Prostate gland (tissue), 2 donors: Measurements from ENCODE around the gene GTF2I.

Source experiments
- POLR2A ChIP-seq: fragments of 450-650 bp; IDR thresholded peaks from one replicate; pipeline ENCODE4 v1.6.1; 2016; ENCODE audit warnings: antibody characterized with exemption, mild to moderate bottlenecking
- POLR2AphosphoS5 ChIP-seq: sonication (generic); formaldehyde crosslinking; IDR thresholded peaks from one replicate; pipeline ENCODE4 v1.6.1; 2017; ENCODE audit warnings: antibody characterized with exemption
- TF ChIP-seq, protein P1 (sequence below), 4 experiments: fragments of 200-600 bp in 2 of 4; fragments of 450-650 bp in 2 of 4; sonication (generic) in 2 of 4; IDR thresholded peaks; 1 replicate in 3 of 4; 2 replicates in 1 of 4; pipeline ENCODE4 v1.5.1; 2016 to 2019; ENCODE audit warnings: antibody characterized with exemption in 4 of 4, mild to moderate bottlenecking in 2 of 4, moderate library complexity in 2 of 4

DNA sequence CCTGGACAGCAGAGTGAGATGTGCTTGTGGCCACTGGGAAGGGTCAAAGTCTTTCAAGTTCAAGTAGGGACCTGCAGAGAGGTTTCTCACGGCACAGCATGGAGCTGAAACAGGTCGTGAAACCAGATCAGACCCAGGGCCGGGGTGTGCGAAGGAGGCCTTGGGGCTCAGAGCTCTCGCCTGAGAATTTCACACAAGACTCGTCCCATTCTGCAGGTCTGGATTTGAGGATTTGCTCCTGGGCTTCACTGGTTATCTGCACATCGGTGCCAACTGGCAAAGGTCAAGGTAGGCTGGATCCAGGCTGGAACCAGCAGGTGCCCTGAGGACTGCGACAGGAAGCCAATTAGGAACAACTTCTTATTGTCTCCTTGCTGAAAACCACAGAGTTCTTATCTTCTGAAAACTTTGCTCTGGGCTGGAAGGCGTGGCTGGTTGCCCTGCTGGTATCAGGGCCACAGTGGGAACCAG lies 24.0 kb upstream of the GTF2I start:
- TF ChIP-seq POLR2AphosphoS5 (no peak), POLR2A (no peak)
- TF ChIP-seq, protein P1, sequence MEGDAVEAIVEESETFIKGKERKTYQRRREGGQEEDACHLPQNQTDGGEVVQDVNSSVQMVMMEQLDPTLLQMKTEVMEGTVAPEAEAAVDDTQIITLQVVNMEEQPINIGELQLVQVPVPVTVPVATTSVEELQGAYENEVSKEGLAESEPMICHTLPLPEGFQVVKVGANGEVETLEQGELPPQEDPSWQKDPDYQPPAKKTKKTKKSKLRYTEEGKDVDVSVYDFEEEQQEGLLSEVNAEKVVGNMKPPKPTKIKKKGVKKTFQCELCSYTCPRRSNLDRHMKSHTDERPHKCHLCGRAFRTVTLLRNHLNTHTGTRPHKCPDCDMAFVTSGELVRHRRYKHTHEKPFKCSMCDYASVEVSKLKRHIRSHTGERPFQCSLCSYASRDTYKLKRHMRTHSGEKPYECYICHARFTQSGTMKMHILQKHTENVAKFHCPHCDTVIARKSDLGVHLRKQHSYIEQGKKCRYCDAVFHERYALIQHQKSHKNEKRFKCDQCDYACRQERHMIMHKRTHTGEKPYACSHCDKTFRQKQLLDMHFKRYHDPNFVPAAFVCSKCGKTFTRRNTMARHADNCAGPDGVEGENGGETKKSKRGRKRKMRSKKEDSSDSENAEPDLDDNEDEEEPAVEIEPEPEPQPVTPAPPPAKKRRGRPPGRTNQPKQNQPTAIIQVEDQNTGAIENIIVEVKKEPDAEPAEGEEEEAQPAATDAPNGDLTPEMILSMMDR (IDR thresholded peaks at IDR 0.05), result no peak
